Transverse colon (tissue), 4 donors: ENCODE data around the gene C1QTNF12.

Experiments used
- CTCF ChIP-seq, 5 experiments: fragments of 200-600 bp in 3 of 5; fragments of 450-650 bp in 2 of 5; sonication (generic) in 3 of 5; IDR thresholded peaks; 1 replicate in 2 of 5; 2 replicates in 3 of 5; pipeline ENCODE4 v1.5.1; 2016 to 2017; ENCODE audit warnings: antibody characterized with exemption in 5 of 5, inconsistent platforms in 3 of 5, mild to moderate bottlenecking in 2 of 5, moderate library complexity in 1 of 5
- EP300 ChIP-seq: sonication (generic); formaldehyde crosslinking; IDR thresholded peaks from one replicate; pipeline ENCODE4 v1.6.1; 2017; ENCODE audit warnings: antibody characterized with exemption, low read depth
- POLR2A ChIP-seq: fragments of 450-650 bp; IDR thresholded peaks from one replicate; pipeline ENCODE4 v1.6.1; 2016; ENCODE audit warnings: antibody characterized with exemption, mild to moderate bottlenecking, moderate library complexity
- POLR2AphosphoS5 ChIP-seq, 3 donors: sonication (generic); formaldehyde crosslinking; IDR thresholded peaks; one replicate each; pipeline ENCODE4 v1.6.1; 2016; ENCODE audit warnings: antibody characterized with exemption in 3 of 3

DNA sequence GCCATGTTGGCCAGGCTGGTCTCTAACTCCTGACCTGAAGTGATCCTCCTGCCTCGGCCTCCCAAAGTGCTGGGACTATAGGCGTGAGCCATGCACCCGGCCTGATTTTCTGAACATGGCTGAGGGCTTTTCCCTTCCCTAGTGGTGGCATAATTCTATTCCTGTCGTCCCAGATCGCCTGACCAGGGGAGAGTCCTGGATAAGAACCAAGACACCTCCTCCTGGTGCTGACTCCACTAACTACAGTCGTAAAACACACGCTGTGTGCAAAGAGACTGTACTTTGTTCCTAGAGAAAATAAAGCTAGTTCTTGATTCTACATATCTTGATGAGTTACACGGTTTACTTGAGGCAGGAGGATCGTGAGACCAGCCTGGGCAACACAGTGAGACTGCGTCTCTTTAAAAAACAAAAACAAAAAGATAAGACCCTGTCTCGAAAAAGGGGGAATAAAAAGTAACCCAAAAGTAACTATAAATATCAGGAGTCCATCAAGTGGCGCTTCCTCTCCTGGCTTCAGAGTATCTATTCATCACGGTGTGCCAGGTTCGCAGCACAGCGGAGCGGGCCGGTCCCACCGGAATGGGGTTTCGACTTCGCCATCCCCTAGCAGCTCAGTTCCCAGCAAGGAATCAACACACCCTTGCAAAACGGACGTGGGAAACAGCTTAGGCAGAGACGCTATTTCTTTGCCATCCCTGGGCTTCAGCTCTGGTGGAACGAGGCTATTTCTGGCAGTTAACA lies 15.7 kb downstream of the C1QTNF12 start:
- peak in 4 of 5 experiments; percentile 26 to 78 (median 48) for TF ChIP-seq CTCF (IDR thresholded peaks at IDR 0.05)
- TF ChIP-seq POLR2A: peak; percentile 77
- TF ChIP-seq POLR2AphosphoS5 (IDR thresholded peaks at IDR 0.05): peak; percentile 60 to 84 (median 83)
- no peak for TF ChIP-seq EP300
